K562 (cell line): Measurements from ENCODE around the gene IL10RB. TPM values are rescaled to one million over a fixed set of nuclear protein-coding genes. Genes with fewer than 3 reads are reported as not detected.
A peak's percentile ranks its signal among the peaks of the same experiment; 100 is the strongest.

Experiments
- EWSR1 ChIP-seq: fragments of 450-650 bp; IDR thresholded peaks from 2 replicates; pipeline ENCODE4 v1.6.1; 2018; ENCODE audit warnings: borderline replicate concordance, mild to moderate bottlenecking, low read depth, moderate library complexity; ENCODE audit not compliant: partially characterized antibody
- HCFC1 ChIP-seq: IDR thresholded peaks from 2 replicates; pipeline ENCODE4 v1.6.1; 2012; ENCODE audit warnings: low read depth, low read length, improper control_type of control experiment
- HNRNPL ChIP-seq: fragments of 200-400 bp; formaldehyde crosslinking; IDR thresholded peaks from 2 replicates; pipeline ENCODE4 v1.6.1; 2017; ENCODE audit warnings: low read depth, mild to moderate bottlenecking, low read length
- KHSRP ChIP-seq: fragments of 450-650 bp; IDR thresholded peaks from 2 replicates; pipeline ENCODE4 v1.6.1; 2017
- RHOXF2B ChIP-seq: fragments of 250-450 bp; sonication (Bioruptor Pico); conservative IDR thresholded peaks from 2 replicates; pipeline ENCODE4 v1.5.1; 2021
- SAFB ChIP-seq: fragments of 200-400 bp; formaldehyde crosslinking; IDR thresholded peaks from 2 replicates; pipeline ENCODE4 v1.6.1; 2017; ENCODE audit warnings: low read depth, low read length, borderline replicate concordance
- SRF ChIP-seq, 2 experiments: fragments of 250-450, 450-650 bp in 1 of 2; sonication (Bioruptor Pico) in 1 of 2; sonication (generic) in 1 of 2; formaldehyde crosslinking; IDR thresholded peaks; 2 replicates each; pipeline versions ENCODE4 v1.5.0 to v1.5.1; 2020 to 2022; ENCODE audit warnings: mild to moderate bottlenecking in 1 of 2, missing genetic modification reagents in 1 of 2
- SRSF7 ChIP-seq: fragments of 200-400 bp; formaldehyde crosslinking; optimal IDR thresholded peaks from 2 replicates; pipeline ENCODE3; 2017; ENCODE audit warnings: mild to moderate bottlenecking, low read depth, low read length
- ZNF134 ChIP-seq: fragments of 250-450 bp; sonication (Bioruptor Pico); conservative IDR thresholded peaks from 2 replicates; pipeline ENCODE4 v1.4.0; 2020
- ZNF212 ChIP-seq: fragments of 450-650 bp; formaldehyde crosslinking; IDR thresholded peaks from 2 replicates; pipeline ENCODE4 v1.4.0; 2020; ENCODE audit warnings: mild to moderate bottlenecking
- ZNF41 ChIP-seq: fragments of 250-450 bp; sonication (Bioruptor Pico); conservative IDR thresholded peaks from 2 replicates; pipeline ENCODE4 v1.4.0; 2020; ENCODE audit warnings: mild to moderate bottlenecking
- ZNF444 ChIP-seq: fragments of 250-450 bp; sonication (Bioruptor Pico); IDR thresholded peaks from 2 replicates; pipeline ENCODE4 v1.4.0; 2020; ENCODE audit warnings: mild to moderate bottlenecking, moderate library complexity
- polyA plus RNA-seq, 8 experiments: library from polyadenylated mRNA; depleted of rRNA in 4 of 8; stranded (reverse) in 5 of 8; unstranded in 3 of 8; fragments of >200 nt; fragmentation: Nextera tagmentation in 2 of 8; fragmentation: Illumina TruSeq in 1 of 8; extraction: Ambion mirVana in 2 of 8; extraction: Trizol in 1 of 8; gene quantifications; 2 replicates each; pipeline versions ENCODE4 v1.2.1 to v1.2.3, GENCODE V29; 2011 to 2014; ENCODE audit warnings: inconsistent platforms in 1 of 8, missing spikeins in 1 of 8
- total RNA-seq, 7 experiments: library from RNA; depleted of rRNA in 6 of 7; stranded (reverse); fragments of >200 nt in 6 of 7; fragmentation: Illumina TruSeq in 2 of 7; extraction: Trizol in 2 of 7; gene quantifications; 2 replicates each; pipeline versions ENCODE4 v1.2.1 to v1.2.3, GENCODE V29; 2011 to 2021; ENCODE audit warnings: low replicate concordance in 1 of 7
- TF ChIP-seq, protein P1 (sequence below), 2 experiments: fragments of 450-650 bp; formaldehyde crosslinking in 1 of 2; IDR thresholded peaks; 2 replicates each; pipeline versions ENCODE4 v1.4.0 to v1.6.1; 2014 to 2020; ENCODE audit warnings: mild to moderate bottlenecking in 2 of 2, borderline replicate concordance in 1 of 2, low read depth in 1 of 2
- TF ChIP-seq, protein P2 (sequence below): IDR thresholded peaks from 2 replicates; pipeline ENCODE4 v1.6.1; 2012; ENCODE audit warnings: low read depth, low read length, improper control_type of control experiment, borderline replicate concordance
- TF ChIP-seq, protein P3 (sequence below): fragments of 250-450 bp; sonication (Bioruptor Pico); IDR thresholded peaks from 2 replicates; pipeline ENCODE4 v1.8.0; 2022; ENCODE audit warnings: moderate library complexity, mild to moderate bottlenecking, inconsistent platforms

Gene IL10RB
- total and polyA plus RNA-seq, 9 of the 15 experiments (the other 6 are each of a cell fraction or from before 2014, with no cell fraction given) = 10.9 to 33.8 (median 23.0) TPM

DNA sequence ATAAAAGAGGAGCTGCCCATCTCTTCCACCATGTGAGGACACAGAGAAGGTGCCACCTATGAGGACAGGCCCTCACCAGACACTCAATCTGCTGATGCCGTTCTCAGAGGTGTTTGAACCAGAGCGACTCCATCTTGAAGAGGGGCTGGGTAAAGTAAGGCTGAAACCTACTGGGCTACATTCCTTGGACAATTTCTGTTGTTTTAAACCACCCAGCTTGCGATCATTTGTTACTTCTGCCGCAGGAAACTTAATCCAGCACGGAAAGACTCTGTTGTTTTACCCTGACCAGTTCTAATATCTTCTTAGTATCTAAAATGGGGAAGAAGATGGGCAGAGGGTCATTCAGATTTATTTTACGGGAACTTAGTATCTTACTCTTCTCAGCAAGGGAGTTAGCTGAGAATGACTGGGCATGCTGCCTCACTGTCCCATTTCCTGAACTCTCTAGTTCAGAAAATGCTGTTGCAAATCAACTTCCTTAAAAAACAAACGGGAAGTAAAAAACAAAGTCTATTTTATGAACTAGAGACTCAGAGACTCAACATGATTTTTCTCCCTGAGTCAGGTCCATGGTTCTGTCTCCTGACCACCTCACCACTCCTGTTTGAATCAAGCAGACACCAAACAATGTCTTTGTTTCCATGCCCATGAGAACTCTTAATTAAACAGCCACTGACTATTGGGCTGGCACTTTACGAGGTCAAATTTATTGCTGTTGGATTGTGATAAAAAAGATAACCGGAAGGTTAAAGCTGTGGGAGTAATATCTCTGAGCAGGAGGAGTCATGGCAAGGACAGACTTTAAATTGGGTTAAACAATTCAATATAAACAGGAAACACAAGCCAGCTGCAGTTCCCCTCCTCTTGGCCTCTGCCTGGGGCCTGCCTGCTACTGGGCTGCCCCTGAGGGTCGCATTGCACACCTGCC lies 34.8 kb downstream of the IL10RB start (continued):
- TF ChIP-seq, protein P1, sequence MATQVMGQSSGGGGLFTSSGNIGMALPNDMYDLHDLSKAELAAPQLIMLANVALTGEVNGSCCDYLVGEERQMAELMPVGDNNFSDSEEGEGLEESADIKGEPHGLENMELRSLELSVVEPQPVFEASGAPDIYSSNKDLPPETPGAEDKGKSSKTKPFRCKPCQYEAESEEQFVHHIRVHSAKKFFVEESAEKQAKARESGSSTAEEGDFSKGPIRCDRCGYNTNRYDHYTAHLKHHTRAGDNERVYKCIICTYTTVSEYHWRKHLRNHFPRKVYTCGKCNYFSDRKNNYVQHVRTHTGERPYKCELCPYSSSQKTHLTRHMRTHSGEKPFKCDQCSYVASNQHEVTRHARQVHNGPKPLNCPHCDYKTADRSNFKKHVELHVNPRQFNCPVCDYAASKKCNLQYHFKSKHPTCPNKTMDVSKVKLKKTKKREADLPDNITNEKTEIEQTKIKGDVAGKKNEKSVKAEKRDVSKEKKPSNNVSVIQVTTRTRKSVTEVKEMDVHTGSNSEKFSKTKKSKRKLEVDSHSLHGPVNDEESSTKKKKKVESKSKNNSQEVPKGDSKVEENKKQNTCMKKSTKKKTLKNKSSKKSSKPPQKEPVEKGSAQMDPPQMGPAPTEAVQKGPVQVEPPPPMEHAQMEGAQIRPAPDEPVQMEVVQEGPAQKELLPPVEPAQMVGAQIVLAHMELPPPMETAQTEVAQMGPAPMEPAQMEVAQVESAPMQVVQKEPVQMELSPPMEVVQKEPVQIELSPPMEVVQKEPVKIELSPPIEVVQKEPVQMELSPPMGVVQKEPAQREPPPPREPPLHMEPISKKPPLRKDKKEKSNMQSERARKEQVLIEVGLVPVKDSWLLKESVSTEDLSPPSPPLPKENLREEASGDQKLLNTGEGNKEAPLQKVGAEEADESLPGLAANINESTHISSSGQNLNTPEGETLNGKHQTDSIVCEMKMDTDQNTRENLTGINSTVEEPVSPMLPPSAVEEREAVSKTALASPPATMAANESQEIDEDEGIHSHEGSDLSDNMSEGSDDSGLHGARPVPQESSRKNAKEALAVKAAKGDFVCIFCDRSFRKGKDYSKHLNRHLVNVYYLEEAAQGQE (IDR thresholded peaks at IDR 0.05; ENCODE audit: borderline replicate concordance) = no peak
- TF ChIP-seq, protein P1 (CRISPR knock-in tag; IDR thresholded peaks at IDR 0.05; ENCODE audit: low read depth) = 0 out of 2 replicates have a peak, but pooled peaks have one; percentile 69
- TF ChIP-seq ZNF212 (peak; percentile 85), KHSRP (no peak), ZNF41 (peak; percentile 93), RHOXF2B (CRISPR knock-in tag) (0 out of 2 replicates have a peak, but pooled peaks have one; percentile 35), SRF (CRISPR knock-in tag; IDR thresholded peaks at IDR 0.05) (0 out of 4 replicates have a peak, but pooled peaks of 1 of the 2 experiments have one; percentile 33), EWSR1 (no peak), SRSF7 (no peak), HCFC1 (no peak), SAFB (no peak), ZNF134 (peak; percentile 88), ZNF444 (CRISPR knock-in tag) (peak; percentile 91), HNRNPL (no peak)
- TF ChIP-seq, protein P2, sequence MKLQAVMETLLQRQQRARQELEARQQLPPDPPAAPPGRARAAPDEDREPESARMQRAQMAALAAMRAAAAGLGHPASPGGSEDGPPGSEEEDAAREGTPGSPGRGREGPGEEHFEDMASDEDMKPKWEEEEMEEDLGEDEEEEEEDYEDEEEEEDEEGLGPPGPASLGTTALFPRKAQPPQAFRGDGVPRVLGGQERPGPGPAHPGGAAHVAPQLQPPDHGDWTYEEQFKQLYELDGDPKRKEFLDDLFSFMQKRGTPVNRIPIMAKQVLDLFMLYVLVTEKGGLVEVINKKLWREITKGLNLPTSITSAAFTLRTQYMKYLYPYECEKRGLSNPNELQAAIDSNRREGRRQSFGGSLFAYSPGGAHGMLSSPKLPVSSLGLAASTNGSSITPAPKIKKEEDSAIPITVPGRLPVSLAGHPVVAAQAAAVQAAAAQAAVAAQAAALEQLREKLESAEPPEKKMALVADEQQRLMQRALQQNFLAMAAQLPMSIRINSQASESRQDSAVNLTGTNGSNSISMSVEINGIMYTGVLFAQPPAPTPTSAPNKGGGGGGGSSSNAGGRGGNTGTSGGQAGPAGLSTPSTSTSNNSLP = 0 out of 2 replicates have a peak, but pooled peaks have one; percentile 39
- TF ChIP-seq, protein P3, sequence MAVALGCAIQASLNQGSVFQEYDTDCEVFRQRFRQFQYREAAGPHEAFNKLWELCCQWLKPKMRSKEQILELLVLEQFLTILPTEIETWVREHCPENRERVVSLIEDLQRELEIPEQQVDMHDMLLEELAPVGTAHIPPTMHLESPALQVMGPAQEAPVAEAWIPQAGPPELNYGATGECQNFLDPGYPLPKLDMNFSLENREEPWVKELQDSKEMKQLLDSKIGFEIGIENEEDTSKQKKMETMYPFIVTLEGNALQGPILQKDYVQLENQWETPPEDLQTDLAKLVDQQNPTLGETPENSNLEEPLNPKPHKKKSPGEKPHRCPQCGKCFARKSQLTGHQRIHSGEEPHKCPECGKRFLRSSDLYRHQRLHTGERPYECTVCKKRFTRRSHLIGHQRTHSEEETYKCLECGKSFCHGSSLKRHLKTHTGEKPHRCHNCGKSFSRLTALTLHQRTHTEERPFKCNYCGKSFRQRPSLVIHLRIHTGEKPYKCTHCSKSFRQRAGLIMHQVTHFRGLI (CRISPR knock-in tag) = peak; percentile 94
